Natural killer cell (primary cell): ENCODE measurements around the gene ANKRD52. TPM values are rescaled to one million over a fixed set of nuclear protein-coding genes. Genes with fewer than 3 reads are reported as not detected.
"Not testable (repeated sequence)": the region's sequence is repeated elsewhere in the genome, so short reads cannot be mapped to it uniquely, and the experiment has no call there.

Experiments
- ATAC-seq, 3 donors: fragments of 150-1000 bp in 2 of 3; fragments of 200-7000 bp in 1 of 3; cut with Tn5 transposase; 1 replicate in 1 of 3; 2 replicates in 2 of 3; pipeline ENCODE4 v1.10.0; 2021; ENCODE audit warnings: mild to moderate bottlenecking in 2 of 3, moderate library complexity in 2 of 3
- DNase-seq, 2 donors: peaks; one replicate each; pipeline versions ENCODE4 v3.0.0 to v3.0.0-alpha.2; 2013 to 2021; ENCODE audit warnings: mixed read lengths in 1 of 2
- H3K27ac ChIP-seq: one replicate; pipeline ENCODE4 v1.5.1; 2013; ENCODE audit warnings: mild to moderate bottlenecking, low read length
- H3K27me3 ChIP-seq: one replicate; pipeline ENCODE4 v1.6.1; 2013; ENCODE audit warnings: low read length; ENCODE audit not compliant: control insufficient read depth, insufficient read depth
- H3K36me3 ChIP-seq: one replicate; pipeline ENCODE4 v1.6.1; 2013; ENCODE audit warnings: low read length; ENCODE audit not compliant: control insufficient read depth, insufficient read depth
- H3K4me1 ChIP-seq: one replicate; pipeline ENCODE4 v1.6.1; 2013; ENCODE audit warnings: low read length; ENCODE audit not compliant: control insufficient read depth, insufficient read depth
- H3K4me3 ChIP-seq: one replicate; pipeline ENCODE4 v1.5.1; 2013; ENCODE audit warnings: low read length
- H3K9me3 ChIP-seq: one replicate; pipeline ENCODE4 v1.6.1; 2013; ENCODE audit warnings: low read length; ENCODE audit not compliant: control insufficient read depth, insufficient read depth
- H3K27ac Mint-ChIP-seq, 2 donors: one replicate each; pipeline ENCODE4 v1.8.0; 2022; ENCODE audit warnings: mild to moderate bottlenecking in 2 of 2, mixed read lengths in 2 of 2, moderate library complexity in 1 of 2
- H3K27me3 Mint-ChIP-seq, 2 donors: one replicate each; pipeline ENCODE4 v1.8.0; 2022; ENCODE audit warnings: low read depth in 2 of 2, mixed read lengths in 2 of 2
- H3K36me3 Mint-ChIP-seq: one replicate; pipeline ENCODE4 v1.8.0; 2022; ENCODE audit warnings: mixed read lengths
- H3K4me1 Mint-ChIP-seq, 2 donors: one replicate each; pipeline ENCODE4 v1.8.0; 2022; ENCODE audit warnings: mixed read lengths in 2 of 2
- H3K4me3 Mint-ChIP-seq: one replicate; pipeline ENCODE4 v1.8.0; 2022; ENCODE audit warnings: mild to moderate bottlenecking, moderate library complexity, mixed read lengths
- H3K9me3 Mint-ChIP-seq, 2 donors: one replicate each; pipeline ENCODE4 v1.8.0; 2022; ENCODE audit warnings: mixed read lengths in 2 of 2
- WGBS: methylation state at CpG from one replicate; pipeline ENCODE4 v1.1.7; 2013; ENCODE audit warnings: missing lambda C conversion rate; ENCODE audit not compliant: insufficient coverage; 5-methylcytosine and 5-hydroxymethylcytosine counted together
- intact Hi-C: fragments of 100-400 bp; cut with micrococcal nuclease; formaldehyde crosslinking; loops from one replicate; pipeline ENCODE4 v1.14.2; 2022
- total RNA-seq, 4 donors: library from RNA; stranded (reverse); fragments of 120-200 nt in 1 of 4; gene quantifications; one replicate each; pipeline versions ENCODE4 v1.2.3 to v1.2.4, GENCODE V29; 2013 to 2022
- TF ChIP-seq, protein P1 (sequence below): fragments of 200-600 bp; IDR thresholded peaks from one replicate; pipeline ENCODE4 v1.8.0; 2022; ENCODE audit warnings: antibody characterized with exemption

Gene ANKRD52
- total RNA-seq, 3 donors from 2014 or later (not counting 1 experiment from before 2014, with no cell fraction given): 34.1 to 52.2 (median 51.4) TPM

DNA sequence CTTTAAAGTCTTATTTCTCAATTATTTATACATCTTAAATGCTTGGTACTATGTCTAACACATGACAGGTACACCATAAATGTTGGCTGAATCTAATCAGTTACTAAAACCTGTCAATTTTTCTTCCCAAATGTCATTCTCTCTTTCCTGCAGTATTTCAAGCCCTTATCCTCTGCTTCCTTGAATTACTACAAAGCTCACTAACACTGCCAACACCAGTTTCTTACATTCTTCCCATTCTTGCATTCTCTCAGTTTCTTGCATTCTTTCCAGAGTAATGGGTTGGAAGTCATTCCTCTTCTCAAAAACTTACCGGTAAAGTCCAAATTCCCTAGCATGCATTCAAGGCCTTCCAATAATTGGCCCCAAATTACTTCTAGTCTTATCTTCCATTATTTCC, 59.3 kb downstream of the ANKRD52 start:
- no peak for ATAC-seq
- H3K4me1 ChIP-seq: no peaks in the 10 kb centered on the region
- no peaks in the 10 kb centered on the region for H3K4me1 Mint-ChIP-seq
- no peak overlapping the region for H3K27ac ChIP-seq
- H3K27ac Mint-ChIP-seq: no peak overlapping the region
- no peaks in the 10 kb centered on the region for H3K27me3 ChIP-seq
- TF ChIP-seq, protein P1, sequence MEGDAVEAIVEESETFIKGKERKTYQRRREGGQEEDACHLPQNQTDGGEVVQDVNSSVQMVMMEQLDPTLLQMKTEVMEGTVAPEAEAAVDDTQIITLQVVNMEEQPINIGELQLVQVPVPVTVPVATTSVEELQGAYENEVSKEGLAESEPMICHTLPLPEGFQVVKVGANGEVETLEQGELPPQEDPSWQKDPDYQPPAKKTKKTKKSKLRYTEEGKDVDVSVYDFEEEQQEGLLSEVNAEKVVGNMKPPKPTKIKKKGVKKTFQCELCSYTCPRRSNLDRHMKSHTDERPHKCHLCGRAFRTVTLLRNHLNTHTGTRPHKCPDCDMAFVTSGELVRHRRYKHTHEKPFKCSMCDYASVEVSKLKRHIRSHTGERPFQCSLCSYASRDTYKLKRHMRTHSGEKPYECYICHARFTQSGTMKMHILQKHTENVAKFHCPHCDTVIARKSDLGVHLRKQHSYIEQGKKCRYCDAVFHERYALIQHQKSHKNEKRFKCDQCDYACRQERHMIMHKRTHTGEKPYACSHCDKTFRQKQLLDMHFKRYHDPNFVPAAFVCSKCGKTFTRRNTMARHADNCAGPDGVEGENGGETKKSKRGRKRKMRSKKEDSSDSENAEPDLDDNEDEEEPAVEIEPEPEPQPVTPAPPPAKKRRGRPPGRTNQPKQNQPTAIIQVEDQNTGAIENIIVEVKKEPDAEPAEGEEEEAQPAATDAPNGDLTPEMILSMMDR: no peak
- no peaks in the 10 kb centered on the region for H3K27me3 Mint-ChIP-seq
- no peaks in the 10 kb centered on the region for H3K36me3 ChIP-seq
- no peaks in the 10 kb centered on the region for H3K9me3 Mint-ChIP-seq
- no peaks in the 10 kb centered on the region for H3K36me3 Mint-ChIP-seq
- intact Hi-C loops: loop anchor here (10.0 kb wide), 1 partner anchor 154 kb away; the partner anchor contains the start of gene RPS26
- 100% methylated on average over 1 of the region's 1 CpG for WGBS
- no peak for DNase-seq
- no peak overlapping the region for H3K4me3 Mint-ChIP-seq
- no peaks in the 10 kb centered on the region for H3K9me3 ChIP-seq
- no peak overlapping the region for H3K4me3 ChIP-seq

DNA sequence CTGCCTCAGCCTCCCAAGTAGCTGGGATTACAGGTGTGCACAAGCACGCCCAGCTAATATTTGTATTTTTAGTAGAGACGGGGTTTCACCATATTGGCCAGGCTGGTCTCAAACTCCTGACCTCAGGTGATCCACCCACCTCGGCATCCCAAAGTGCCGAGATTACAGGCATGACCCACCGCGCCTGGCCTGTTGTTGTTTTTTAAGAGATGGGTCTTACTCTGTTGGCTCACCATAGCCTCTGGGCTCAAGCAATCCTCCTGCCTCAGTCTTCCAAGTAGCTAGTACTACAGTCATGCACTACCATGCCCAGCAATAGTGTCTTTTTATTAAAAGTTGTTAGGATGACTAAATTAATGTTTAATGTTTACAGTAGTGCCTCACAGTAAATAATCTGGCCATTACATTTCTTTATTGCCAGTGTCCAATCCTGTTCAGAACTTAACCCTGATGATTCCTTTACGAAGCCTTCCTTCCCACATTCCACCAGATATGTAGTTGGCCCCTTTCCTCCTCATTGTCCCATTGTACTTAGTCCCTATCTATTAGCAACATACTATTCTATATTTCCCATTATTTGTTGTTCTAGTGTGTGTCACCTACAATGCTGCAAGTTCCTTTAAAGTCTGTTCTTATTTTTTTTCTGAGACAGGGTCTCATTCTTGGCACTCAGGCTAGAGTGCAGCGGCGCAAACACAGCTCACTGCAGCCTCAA, 60.1 kb downstream of the ANKRD52 start:
- H3K27me3 ChIP-seq: no peaks in the 10 kb centered on the region
- H3K36me3 Mint-ChIP-seq: no peaks in the 10 kb centered on the region
- 95% methylated on average over 9 of the region's 9 CpGs for WGBS
- no peaks in the 10 kb centered on the region for H3K4me1 ChIP-seq
- H3K36me3 ChIP-seq: no peaks in the 10 kb centered on the region
- H3K9me3 ChIP-seq: no peaks in the 10 kb centered on the region
- H3K9me3 Mint-ChIP-seq: no peaks in the 10 kb centered on the region
- H3K27ac Mint-ChIP-seq: no peak overlapping the region
- H3K4me3 Mint-ChIP-seq: no peak overlapping the region
- TF ChIP-seq, protein P1: no peak
- H3K4me1 Mint-ChIP-seq: peaks cover 2 to 5% of the 10 kb centered on the region in 2 donors
- H3K4me3 ChIP-seq: no peak overlapping the region
- intact Hi-C loops: loop anchor here (10.0 kb wide), 1 partner anchor 153 kb away; the partner anchor contains the start of gene RPS26
- H3K27me3 Mint-ChIP-seq: no peaks in the 10 kb centered on the region
- DNase-seq (no peak), ATAC-seq (no peak)
- no peak overlapping the region for H3K27ac ChIP-seq

DNA sequence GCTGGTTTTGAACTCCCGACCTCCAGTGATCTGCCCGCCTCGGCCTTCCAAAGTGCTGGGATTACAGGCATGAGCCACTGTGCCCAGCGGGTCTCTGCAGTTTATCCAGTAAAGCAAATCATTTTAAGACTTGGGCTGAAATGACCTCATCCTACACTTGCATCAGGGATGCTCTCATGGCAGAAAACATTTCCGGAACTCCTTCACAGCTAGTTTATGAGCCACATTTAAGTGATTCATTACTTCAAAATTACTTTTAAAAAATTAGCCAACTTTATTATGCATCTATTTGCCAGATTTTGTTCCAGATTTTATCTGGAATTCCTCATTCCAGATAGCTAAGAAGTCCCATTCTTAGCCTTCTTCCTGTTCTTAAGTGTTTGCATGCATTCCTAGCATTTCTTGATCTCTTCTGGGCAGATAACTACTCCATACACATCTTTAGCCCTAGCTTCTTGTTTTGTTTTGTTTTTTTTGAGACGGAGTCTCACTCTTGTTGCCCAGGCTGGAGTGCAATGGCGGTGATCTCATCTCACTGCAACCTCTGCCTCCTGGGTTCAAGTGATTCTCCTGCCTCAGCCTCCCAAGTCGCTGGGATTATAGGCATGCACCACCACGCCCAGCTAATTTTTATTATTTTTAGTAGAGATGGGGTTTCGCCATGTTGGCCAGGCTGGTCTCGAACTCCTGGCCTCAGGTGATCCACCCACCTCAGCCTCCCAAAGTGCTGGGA, 61.2 kb downstream of the ANKRD52 start:
- H3K4me1 ChIP-seq, H3K4me3 Mint-ChIP-seq, H3K36me3 Mint-ChIP-seq, H3K9me3 ChIP-seq, H3K4me3 ChIP-seq, ATAC-seq, DNase-seq, H3K36me3 ChIP-seq, H3K27ac Mint-ChIP-seq, H3K27me3 ChIP-seq, H3K27ac ChIP-seq, H3K27me3 Mint-ChIP-seq, H3K9me3 Mint-ChIP-seq: not testable (repeated sequence)
- H3K4me1 Mint-ChIP-seq: peaks cover 8 to 12% of the 10 kb centered on the region in 2 donors
- intact Hi-C loops: loop anchor here (10.0 kb wide), 1 partner anchor 152 kb away; the partner anchor contains the start of gene RPS26
- WGBS: 97% methylated on average over 8 of the region's 11 CpGs

GRCh38 chr12:56193025-56193578, 65.1 kb downstream of the ANKRD52 start:
- H3K27me3 ChIP-seq: no peaks in the 10 kb centered on the region
- ATAC-seq: peak in 2 of 3 donors; percentile 14 to 16
- H3K36me3 ChIP-seq: no peaks in the 10 kb centered on the region
- no peaks in the 10 kb centered on the region for H3K27me3 Mint-ChIP-seq
- TF ChIP-seq, protein P1: peak; percentile 76
- no peaks in the 10 kb centered on the region for H3K9me3 Mint-ChIP-seq
- H3K4me1 Mint-ChIP-seq: peaks cover 30 to 34% of the 10 kb centered on the region in 2 donors
- peak; percentile 23 to 90 for DNase-seq
- intact Hi-C loops: loop anchor here (1.0 to 10.0 kb wide), 5 partner anchors 29 to 271 kb away; partner anchors contain the start of genes ANKRD52, CS and RPS26
- H3K4me3 ChIP-seq: no peak overlapping the region
- WGBS: 50% methylated on average over 1 of the region's 1 CpG
- peak overlapping the region; percentile 25 to 58 for H3K27ac Mint-ChIP-seq
- peaks cover 18% of the 10 kb centered on the region for H3K4me1 ChIP-seq
- H3K27ac ChIP-seq: no peak overlapping the region
- peak overlapping the region; percentile 79 for H3K4me3 Mint-ChIP-seq
- no peaks in the 10 kb centered on the region for H3K9me3 ChIP-seq
- H3K36me3 Mint-ChIP-seq: no peaks in the 10 kb centered on the region
